Sigmoid colon (tissue), 4 donors: ENCODE data around the gene CTRB2.

ENCODE experiments used
- EP300 ChIP-seq, 4 donors: sonication (generic); formaldehyde crosslinking; IDR thresholded peaks; one replicate each; pipeline ENCODE4 v1.6.1; 2017; ENCODE audit warnings: antibody characterized with exemption in 4 of 4
- POLR2A ChIP-seq, 2 donors: fragments of 450-650 bp; IDR thresholded peaks; one replicate each; pipeline ENCODE4 v1.6.1; 2016; ENCODE audit warnings: antibody characterized with exemption in 2 of 2, mild to moderate bottlenecking in 2 of 2, moderate library complexity in 2 of 2
- TF ChIP-seq, protein P1 (sequence below), 4 experiments: fragments of 450-650 bp in 3 of 4; fragments of 200-600 bp in 1 of 4; IDR thresholded peaks; one replicate each; pipeline ENCODE4 v1.5.1; 2016 to 2019; ENCODE audit warnings: antibody characterized with exemption in 4 of 4, mild to moderate bottlenecking in 3 of 4, moderate library complexity in 2 of 4

DNA sequence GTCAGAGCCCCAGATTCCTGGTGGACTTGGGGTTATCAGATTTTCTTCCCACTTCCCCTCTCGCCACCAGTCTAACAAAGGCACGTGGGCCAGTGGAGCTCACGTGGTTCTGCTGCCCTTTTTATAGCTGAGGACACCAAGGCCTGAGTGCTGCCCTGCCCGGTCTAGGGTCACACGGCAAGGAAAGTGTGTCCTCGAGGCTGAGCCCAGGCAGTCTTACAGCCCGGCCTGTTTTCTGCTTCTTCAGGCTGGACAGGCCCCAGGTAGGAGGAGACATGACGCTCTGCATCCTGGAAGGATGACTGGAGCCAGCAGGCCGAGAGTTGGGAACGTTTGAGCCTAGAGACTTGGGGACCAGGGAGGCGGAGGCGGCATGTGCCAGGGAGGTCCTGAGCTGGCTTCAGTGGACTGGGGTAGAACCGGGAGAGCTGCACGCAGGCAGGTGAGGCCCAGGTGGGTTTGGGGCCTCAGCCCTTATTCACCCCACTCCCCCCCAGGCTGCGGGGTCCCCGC, 15.4 kb upstream of the CTRB2 start:
- no peak for TF ChIP-seq POLR2A (IDR thresholded peaks at IDR 0.05)
- TF ChIP-seq, protein P1, sequence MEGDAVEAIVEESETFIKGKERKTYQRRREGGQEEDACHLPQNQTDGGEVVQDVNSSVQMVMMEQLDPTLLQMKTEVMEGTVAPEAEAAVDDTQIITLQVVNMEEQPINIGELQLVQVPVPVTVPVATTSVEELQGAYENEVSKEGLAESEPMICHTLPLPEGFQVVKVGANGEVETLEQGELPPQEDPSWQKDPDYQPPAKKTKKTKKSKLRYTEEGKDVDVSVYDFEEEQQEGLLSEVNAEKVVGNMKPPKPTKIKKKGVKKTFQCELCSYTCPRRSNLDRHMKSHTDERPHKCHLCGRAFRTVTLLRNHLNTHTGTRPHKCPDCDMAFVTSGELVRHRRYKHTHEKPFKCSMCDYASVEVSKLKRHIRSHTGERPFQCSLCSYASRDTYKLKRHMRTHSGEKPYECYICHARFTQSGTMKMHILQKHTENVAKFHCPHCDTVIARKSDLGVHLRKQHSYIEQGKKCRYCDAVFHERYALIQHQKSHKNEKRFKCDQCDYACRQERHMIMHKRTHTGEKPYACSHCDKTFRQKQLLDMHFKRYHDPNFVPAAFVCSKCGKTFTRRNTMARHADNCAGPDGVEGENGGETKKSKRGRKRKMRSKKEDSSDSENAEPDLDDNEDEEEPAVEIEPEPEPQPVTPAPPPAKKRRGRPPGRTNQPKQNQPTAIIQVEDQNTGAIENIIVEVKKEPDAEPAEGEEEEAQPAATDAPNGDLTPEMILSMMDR (IDR thresholded peaks at IDR 0.05) = no peak
- no peak for TF ChIP-seq EP300 (IDR thresholded peaks at IDR 0.05)
